DMS79 treated with DMSO at 0.1 percent for 48 hours (cell line): ENCODE measurements around the gene PEMT.
A peak's percentile ranks its signal among the peaks of the same experiment; 100 is the strongest.
"Not testable (repeated sequence)": the region's sequence is repeated elsewhere in the genome, so short reads cannot be mapped to it uniquely, and the experiment has no call there.

Experiments used
- DNase-seq: peaks from one replicate; lab custom pipeline; 2025; lab: John Stamatoyannopoulos, UW

PEMT gene

GRCh38 chr17:17591355-17592298, at the start of gene PEMT:
Gene PEMT (minus strand): TSS chr17:17591708. CDS start chr17:17591626, 82 bp downstream.
- peak; percentile 81 for DNase-seq

GRCh38 chr17:17639661-17640270, 48.3 kb upstream of the PEMT start:
- not testable (repeated sequence) for DNase-seq

GRCh38 chr17:17638467-17638866, 47.0 kb upstream of the PEMT start:
- DNase-seq: no peak

GRCh38 chr17:17636272-17636885, 44.9 kb upstream of the PEMT start:
- no peak for DNase-seq

GRCh38 chr17:17635537-17636271, 44.2 kb upstream of the PEMT start:
- not testable (repeated sequence) for DNase-seq

- no peak for DNase-seq
Observed at GRCh38 chr17:17635126-17635525, 43.6 kb upstream of the PEMT start.

- DNase-seq: no peak
Observed at GRCh38 chr17:17633310-17633709, 41.8 kb upstream of the PEMT start.

GRCh38 chr17:17632690-17633089, 41.2 kb upstream of the PEMT start:
- DNase-seq: not testable (repeated sequence)

GRCh38 chr17:17628388-17629008, 37.0 kb upstream of the PEMT start:
- DNase-seq: no peak

- DNase-seq: no peak
Observed at GRCh38 chr17:17626840-17627239, 35.3 kb upstream of the PEMT start.

GRCh38 chr17:17626151-17626805, 34.8 kb upstream of the PEMT start:
- DNase-seq: no peak

- no peak for DNase-seq
Observed at GRCh38 chr17:17624741-17625140, 33.2 kb upstream of the PEMT start.

GRCh38 chr17:17623904-17624303, 32.4 kb upstream of the PEMT start:
- DNase-seq: no peak

GRCh38 chr17:17621254-17621653, 29.7 kb upstream of the PEMT start:
- no peak for DNase-seq

GRCh38 chr17:17613708-17614114, 22.2 kb upstream of the PEMT start:
- peak; percentile 61 for DNase-seq

GRCh38 chr17:17612085-17613022, 20.8 kb upstream of the PEMT start:
- no peak for DNase-seq

GRCh38 chr17:17609121-17609520, 17.6 kb upstream of the PEMT start:
- no peak for DNase-seq

GRCh38 chr17:17606416-17607000, 15.0 kb upstream of the PEMT start:
- peak; percentile 46 for DNase-seq

- DNase-seq: peak; percentile 58
Observed at GRCh38 chr17:17605729-17606088, 14.2 kb upstream of the PEMT start.
